ENCODE measurements around the gene TMCO4.

GRCh38 chr1:19656780-19657466 lies 142.8 kb downstream of the TMCO4 start:
- TF ChIP-seq, protein P1, sequence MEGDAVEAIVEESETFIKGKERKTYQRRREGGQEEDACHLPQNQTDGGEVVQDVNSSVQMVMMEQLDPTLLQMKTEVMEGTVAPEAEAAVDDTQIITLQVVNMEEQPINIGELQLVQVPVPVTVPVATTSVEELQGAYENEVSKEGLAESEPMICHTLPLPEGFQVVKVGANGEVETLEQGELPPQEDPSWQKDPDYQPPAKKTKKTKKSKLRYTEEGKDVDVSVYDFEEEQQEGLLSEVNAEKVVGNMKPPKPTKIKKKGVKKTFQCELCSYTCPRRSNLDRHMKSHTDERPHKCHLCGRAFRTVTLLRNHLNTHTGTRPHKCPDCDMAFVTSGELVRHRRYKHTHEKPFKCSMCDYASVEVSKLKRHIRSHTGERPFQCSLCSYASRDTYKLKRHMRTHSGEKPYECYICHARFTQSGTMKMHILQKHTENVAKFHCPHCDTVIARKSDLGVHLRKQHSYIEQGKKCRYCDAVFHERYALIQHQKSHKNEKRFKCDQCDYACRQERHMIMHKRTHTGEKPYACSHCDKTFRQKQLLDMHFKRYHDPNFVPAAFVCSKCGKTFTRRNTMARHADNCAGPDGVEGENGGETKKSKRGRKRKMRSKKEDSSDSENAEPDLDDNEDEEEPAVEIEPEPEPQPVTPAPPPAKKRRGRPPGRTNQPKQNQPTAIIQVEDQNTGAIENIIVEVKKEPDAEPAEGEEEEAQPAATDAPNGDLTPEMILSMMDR (conservative IDR thresholded peaks at IDR 0.05; ENCODE audit: low read depth, low read length) = no peak
- TF ChIP-seq CHD1 (IDR thresholded peaks at IDR 0.05; ENCODE audit: low read depth, low read length) = no peak
